Adrenal gland (tissue), 12 donors: Measurements from ENCODE around the gene ATXN2L. TPM values are rescaled to one million over a fixed set of nuclear protein-coding genes. Genes with fewer than 3 reads are reported as not detected.
"Not testable (repeated sequence)": the region's sequence is repeated elsewhere in the genome, so short reads cannot be mapped to it uniquely, and the experiment has no call there.

Experiments used
- DNase-seq, 7 donors: peaks; one replicate each; pipeline ENCODE4 v3.0.0-alpha.2; 2019 to 2020
- H3K27ac ChIP-seq, 5 donors: fragments of 200-600 bp; sonication (generic) in 4 of 5; 1 replicate in 3 of 5; 2 replicates in 2 of 5; pipeline versions ENCODE4 v1.5.1 to v1.8.0; 2016 to 2020; ENCODE audit warnings: mild to moderate bottlenecking in 1 of 5
- H3K27me3 ChIP-seq: fragments of 200-600 bp; 2 replicates; pipeline ENCODE4 v1.8.0; 2021
- H3K36me3 ChIP-seq, 2 donors: fragments of 200-600 bp; replicated peaks in 1 of 2; 1 replicate in 1 of 2; 2 replicates in 1 of 2; pipeline versions ENCODE4 v1.5.1 to v1.8.0; 2018 to 2022
- H3K4me1 ChIP-seq, 2 donors: fragments of 200-600 bp; replicated peaks in 1 of 2; 1 replicate in 1 of 2; 2 replicates in 1 of 2; pipeline versions ENCODE4 v1.5.1 to v1.8.0; 2018 to 2021
- H3K4me3 ChIP-seq, 4 donors: fragments of 200-600 bp; sonication (generic) in 3 of 4; one replicate each; pipeline ENCODE4 v1.5.1; 2016 to 2018
- H3K9me3 ChIP-seq, 3 donors: fragments of 200-600 bp; sonication (generic) in 1 of 3; replicated peaks in 1 of 3; 1 replicate in 2 of 3; 2 replicates in 1 of 3; pipeline versions ENCODE4 v1.5.1 to v1.8.0; 2016 to 2021
- POLR2A ChIP-seq, 2 donors: fragments of 450-650 bp; IDR thresholded peaks; one replicate each; pipeline ENCODE4 v1.6.1; 2017; ENCODE audit warnings: antibody characterized with exemption in 2 of 2, mild to moderate bottlenecking in 2 of 2, moderate library complexity in 1 of 2
- WGBS, 4 donors: extraction: QIAGEN DNeasy Blood & Tissue Kit in 2 of 4; methylation state at CpG; one replicate each; pipeline versions ENCODE4 v1.1.5 to v1.1.7; 2013 to 2017; 5-methylcytosine and 5-hydroxymethylcytosine counted together
- intact Hi-C, 2 donors: fragments of 100-400 bp; cut with DNase I; formaldehyde crosslinking; loops; one replicate each; pipeline versions ENCODE4 v1.14.1 to v1.15.0; 2022 to 2023
- polyA plus RNA-seq, 3 donors: library from polyadenylated mRNA; stranded (reverse); fragments of 200-250 nt in 2 of 3; fragments of 350-450 nt in 1 of 3; fragmentation: Illumina TruSeq in 1 of 3; extraction: RNeasy Lipid Tissue Mini Kit (QIAGEN cat#74804) in 1 of 3; gene quantifications; one replicate each; pipeline ENCODE4 v1.2.3, GENCODE V29; 2013 to 2014
- total RNA-seq, 9 donors: library from RNA; depleted of rRNA in 4 of 9; stranded (reverse); fragments of >200 nt in 4 of 9; fragments of 120-200 nt in 1 of 9; fragmentation: NEBNext Ultra II Directional in 1 of 9; extraction: Animal tissue kit (Norgen Biotek cat#: 25700) in 1 of 9; gene quantifications; one replicate each; pipeline versions ENCODE4 v1.1.0 to v1.2.4, GENCODE V29; 2013 to 2023
- TF ChIP-seq, protein P1 (sequence below), 6 experiments: fragments of 450-650 bp in 4 of 6; fragments of 200-600 bp in 2 of 6; sonication (generic) in 1 of 6; IDR thresholded peaks; 1 replicate in 5 of 6; 2 replicates in 1 of 6; pipeline versions ENCODE4 v1.5.1 to v1.8.0; 2016 to 2021; ENCODE audit warnings: antibody characterized with exemption in 6 of 6, mild to moderate bottlenecking in 2 of 6, moderate library complexity in 1 of 6
- donor health status: healthy with polysubstance abuse.
- donor health status: Bipolar disorder and iron deficiency.
- donor health status: DM: yes; HTN: yes; CAD: no.
- donor health status: DM: no; HTN: no; CAD: no.
- donor health status: DM: no; HTN: no; CAD: no.
- donor health status: DM: yes; HTN: yes; CAD: no.

Gene ATXN2L
- total and polyA plus RNA-seq, 12 donors = 26.1 to 342 (median 90.5) TPM

DNA sequence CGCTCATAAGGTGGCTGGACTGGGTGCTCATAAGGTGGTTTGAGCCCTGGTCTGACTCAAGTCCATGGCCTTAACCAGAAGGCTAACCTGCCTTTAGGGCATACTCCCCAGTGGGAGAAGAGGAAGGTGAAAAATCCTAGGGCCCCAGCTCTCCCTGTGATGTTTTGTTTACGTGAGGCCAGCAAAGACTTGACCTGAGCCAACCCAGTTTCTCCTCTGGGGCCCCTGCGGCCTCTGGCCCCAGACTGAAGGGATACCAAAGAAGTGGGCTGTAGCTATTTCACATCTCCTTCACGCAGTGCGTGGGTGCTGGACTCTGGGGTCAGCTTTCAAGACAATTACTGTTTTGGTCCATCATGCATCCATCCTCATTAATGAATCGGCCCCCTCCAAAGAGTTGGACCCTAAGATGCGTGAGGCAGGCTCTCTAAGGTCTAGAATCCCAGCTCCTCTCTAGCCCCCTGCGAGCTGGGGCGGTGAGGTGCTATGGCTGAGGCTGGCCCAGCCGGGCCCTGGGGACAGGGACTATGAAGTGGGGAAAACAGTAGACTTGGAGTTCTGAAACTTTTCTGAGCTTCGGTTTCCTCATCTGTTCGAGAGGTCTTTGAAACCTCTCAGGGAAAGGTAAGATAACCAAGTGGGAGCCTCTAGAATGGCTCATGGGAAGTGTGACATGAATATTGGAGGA, 42.3 kb downstream of the ATXN2L start:
- Histone ChIP-seq H3K4me1 (peaks cover 12 to 18% of the 10 kb centered on the region in 2 donors), H3K27ac (peak overlapping the region in 1 of 5 donors; percentile 93), H3K4me3 (peak overlapping the region in 1 of 4 donors; percentile 85), H3K36me3 (peaks cover 0 to 34% of the 10 kb centered on the region in 2 donors), H3K9me3 (no peaks in the 10 kb centered on the region), H3K27me3 (no peaks in the 10 kb centered on the region)
- WGBS, 4 donors = 87 to 89% (median 88%) methylated on average over 7 to 12 of the region's 12 CpGs
- no peak for DNase-seq
- TF ChIP-seq, protein P1, sequence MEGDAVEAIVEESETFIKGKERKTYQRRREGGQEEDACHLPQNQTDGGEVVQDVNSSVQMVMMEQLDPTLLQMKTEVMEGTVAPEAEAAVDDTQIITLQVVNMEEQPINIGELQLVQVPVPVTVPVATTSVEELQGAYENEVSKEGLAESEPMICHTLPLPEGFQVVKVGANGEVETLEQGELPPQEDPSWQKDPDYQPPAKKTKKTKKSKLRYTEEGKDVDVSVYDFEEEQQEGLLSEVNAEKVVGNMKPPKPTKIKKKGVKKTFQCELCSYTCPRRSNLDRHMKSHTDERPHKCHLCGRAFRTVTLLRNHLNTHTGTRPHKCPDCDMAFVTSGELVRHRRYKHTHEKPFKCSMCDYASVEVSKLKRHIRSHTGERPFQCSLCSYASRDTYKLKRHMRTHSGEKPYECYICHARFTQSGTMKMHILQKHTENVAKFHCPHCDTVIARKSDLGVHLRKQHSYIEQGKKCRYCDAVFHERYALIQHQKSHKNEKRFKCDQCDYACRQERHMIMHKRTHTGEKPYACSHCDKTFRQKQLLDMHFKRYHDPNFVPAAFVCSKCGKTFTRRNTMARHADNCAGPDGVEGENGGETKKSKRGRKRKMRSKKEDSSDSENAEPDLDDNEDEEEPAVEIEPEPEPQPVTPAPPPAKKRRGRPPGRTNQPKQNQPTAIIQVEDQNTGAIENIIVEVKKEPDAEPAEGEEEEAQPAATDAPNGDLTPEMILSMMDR (IDR thresholded peaks at IDR 0.05) = no peak
- no peak for TF ChIP-seq POLR2A (IDR thresholded peaks at IDR 0.05)
- intact Hi-C loops = loop anchor here in 1 of 2 donors (5.0 kb wide), 1 partner anchor 67 kb away; the partner anchor contains the start of gene CD19

DNA sequence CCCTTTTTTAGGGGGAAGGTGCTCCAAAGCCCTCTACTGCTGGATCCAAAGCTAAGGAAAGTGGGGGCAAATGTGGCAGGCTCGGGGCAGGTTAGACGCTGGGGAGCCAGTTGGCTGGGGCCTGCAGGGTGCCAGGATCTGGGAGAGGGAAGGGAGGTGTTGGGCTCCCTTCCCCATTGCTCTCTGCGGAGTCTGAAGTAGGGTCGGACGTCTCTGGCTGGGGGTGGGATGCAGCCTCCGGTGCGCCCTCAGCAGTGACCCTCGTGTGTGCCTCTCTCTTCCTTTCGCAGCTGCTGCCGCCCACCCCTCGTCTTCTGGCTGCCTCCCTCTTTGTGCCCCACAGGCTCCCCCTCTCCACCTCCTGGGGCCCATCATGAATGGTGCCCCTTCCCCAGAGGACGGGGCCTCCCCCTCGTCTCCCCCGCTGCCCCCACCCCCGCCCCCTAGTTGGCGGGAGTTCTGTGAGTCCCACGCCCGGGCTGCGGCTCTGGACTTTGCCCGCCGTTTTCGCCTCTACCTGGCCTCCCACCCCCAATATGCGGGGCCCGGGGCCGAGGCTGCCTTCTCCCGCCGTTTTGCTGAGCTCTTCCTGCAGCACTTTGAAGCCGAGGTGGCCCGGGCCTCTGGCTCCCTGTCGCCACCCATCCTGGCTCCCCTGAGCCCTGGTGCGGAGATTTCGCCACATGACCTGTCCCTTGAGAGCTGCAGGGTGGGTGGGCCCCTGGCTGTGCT, 43.1 kb downstream of the ATXN2L start:
- H3K4me3 ChIP-seq = no peak overlapping the region
- no peaks in the 10 kb centered on the region for H3K27me3 ChIP-seq
- peaks cover 0 to 41% of the 10 kb centered on the region in 2 donors for H3K36me3 ChIP-seq
- DNase-seq = no peak
- peaks cover 12 to 18% of the 10 kb centered on the region in 2 donors for H3K4me1 ChIP-seq
- TF ChIP-seq, protein P1 (IDR thresholded peaks at IDR 0.05) = no peak
- TF ChIP-seq POLR2A (IDR thresholded peaks at IDR 0.05) = no peak
- intact Hi-C loops = loop anchor here in 1 of 2 donors (5.0 kb wide), 1 partner anchor 66 kb away; the partner anchor contains the start of gene CD19
- 75 to 84% (median 76%) methylated on average over 11 to 32 of the region's 32 CpGs for WGBS, 4 donors
- no peaks in the 10 kb centered on the region for H3K9me3 ChIP-seq
- H3K27ac ChIP-seq = no peak overlapping the region

DNA sequence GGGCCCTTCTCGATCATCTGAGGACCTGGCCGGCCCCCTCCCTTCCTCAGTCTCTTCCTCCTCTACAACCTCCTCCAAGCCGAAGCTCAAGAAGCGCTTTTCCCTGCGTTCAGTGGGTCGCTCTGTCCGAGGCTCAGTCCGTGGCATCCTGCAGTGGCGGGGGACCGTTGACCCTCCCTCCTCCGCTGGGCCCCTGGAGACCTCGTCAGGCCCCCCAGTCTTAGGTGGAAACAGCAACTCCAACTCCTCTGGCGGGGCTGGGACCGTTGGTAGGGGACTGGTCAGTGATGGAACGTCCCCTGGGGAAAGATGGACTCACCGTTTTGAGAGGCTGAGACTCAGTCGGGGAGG, 43.6 kb downstream of the ATXN2L start:
- no peak for TF ChIP-seq POLR2A (IDR thresholded peaks at IDR 0.05)
- 78 to 88% (median 85%) methylated on average over 9 to 17 of the region's 17 CpGs for WGBS, 4 donors
- intact Hi-C loops = loop anchor here in 1 of 2 donors (5.0 kb wide), 1 partner anchor 66 kb away; the partner anchor contains the start of gene CD19
- H3K27me3 ChIP-seq = no peaks in the 10 kb centered on the region
- H3K4me3 ChIP-seq = no peak overlapping the region
- H3K9me3 ChIP-seq = no peaks in the 10 kb centered on the region
- DNase-seq = no peak
- H3K27ac ChIP-seq = no peak overlapping the region
- peaks cover 0 to 47% of the 10 kb centered on the region in 2 donors for H3K36me3 ChIP-seq
- peaks cover 12 to 18% of the 10 kb centered on the region in 2 donors for H3K4me1 ChIP-seq

DNA sequence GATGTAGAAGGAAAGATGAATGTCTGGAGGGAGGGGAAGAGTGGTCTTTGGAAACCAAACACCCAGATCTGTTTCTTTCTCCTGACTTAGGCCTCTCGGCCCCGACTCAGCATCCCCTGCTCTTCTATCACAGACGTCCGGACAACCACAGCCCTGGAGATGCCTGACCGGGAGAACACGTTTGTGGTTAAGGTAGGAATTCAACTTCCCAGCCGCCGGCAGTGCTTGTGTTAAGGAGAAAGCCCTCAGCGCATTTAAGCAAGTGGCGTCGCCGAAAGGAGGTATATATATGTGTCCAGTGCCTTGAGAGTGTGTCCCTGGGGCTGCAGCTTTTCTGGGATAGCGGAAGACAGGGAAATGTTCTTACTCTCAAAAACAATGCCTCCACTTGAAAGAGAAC, 44.4 kb downstream of the ATXN2L start:
- Histone ChIP-seq H3K36me3 (peaks cover 0 to 53% of the 10 kb centered on the region in 2 donors), H3K4me3 (no peak overlapping the region), H3K27me3 (no peaks in the 10 kb centered on the region), H3K4me1 (peaks cover 12 to 18% of the 10 kb centered on the region in 2 donors), H3K27ac (no peak overlapping the region), H3K9me3 (no peaks in the 10 kb centered on the region)
- no peak for DNase-seq
- TF ChIP-seq, protein P1 (IDR thresholded peaks at IDR 0.05) = no peak
- WGBS, 4 donors = 88 to 93% (median 91%) methylated on average over 13 of the region's 13 CpGs
- intact Hi-C loops = loop anchor here in 1 of 2 donors (5.0 kb wide), 1 partner anchor 65 kb away; the partner anchor contains the start of gene CD19

DNA sequence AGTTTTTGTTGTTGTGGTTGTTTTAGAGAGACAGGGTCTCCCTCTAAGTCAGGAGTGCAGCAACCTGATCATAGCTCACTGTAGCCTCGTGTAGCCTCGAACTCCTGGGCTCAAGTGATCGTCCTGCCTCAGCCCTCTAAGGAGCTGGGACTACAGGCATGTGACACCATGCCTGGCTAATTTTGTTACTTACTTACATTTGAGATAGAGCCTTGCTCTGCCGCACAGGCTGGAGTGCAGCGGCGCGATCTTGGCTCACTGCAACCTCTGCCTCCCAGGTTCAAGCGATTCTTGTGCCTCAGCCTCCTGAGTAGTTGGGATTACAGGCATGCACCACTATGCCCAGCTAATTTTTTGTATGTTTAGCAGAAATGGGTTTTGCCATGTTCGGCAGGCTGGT, 44.8 kb downstream of the ATXN2L start:
- intact Hi-C loops = loop anchor here in 1 of 2 donors (5.0 kb wide), 1 partner anchor 65 kb away; the partner anchor contains the start of gene CD19
- H3K27me3 ChIP-seq, DNase-seq, H3K9me3 ChIP-seq, H3K4me3 ChIP-seq, H3K27ac ChIP-seq: not testable (repeated sequence)
- 82 to 92% (median 90%) methylated on average over 9 of the region's 9 CpGs for WGBS, 4 donors
- peaks cover 9 to 14% of the 10 kb centered on the region in 2 donors for H3K4me1 ChIP-seq
- H3K36me3 ChIP-seq = peaks cover 0 to 57% of the 10 kb centered on the region in 2 donors
